ENCODE measurements around the gene SERPING1. TPM values are rescaled to one million over a fixed set of nuclear protein-coding genes. Genes with fewer than 3 reads are reported as not detected.

The SERPING1 gene
- total RNA-seq, 1 donor from 2014 or later, result 46.0 TPM

DNA sequence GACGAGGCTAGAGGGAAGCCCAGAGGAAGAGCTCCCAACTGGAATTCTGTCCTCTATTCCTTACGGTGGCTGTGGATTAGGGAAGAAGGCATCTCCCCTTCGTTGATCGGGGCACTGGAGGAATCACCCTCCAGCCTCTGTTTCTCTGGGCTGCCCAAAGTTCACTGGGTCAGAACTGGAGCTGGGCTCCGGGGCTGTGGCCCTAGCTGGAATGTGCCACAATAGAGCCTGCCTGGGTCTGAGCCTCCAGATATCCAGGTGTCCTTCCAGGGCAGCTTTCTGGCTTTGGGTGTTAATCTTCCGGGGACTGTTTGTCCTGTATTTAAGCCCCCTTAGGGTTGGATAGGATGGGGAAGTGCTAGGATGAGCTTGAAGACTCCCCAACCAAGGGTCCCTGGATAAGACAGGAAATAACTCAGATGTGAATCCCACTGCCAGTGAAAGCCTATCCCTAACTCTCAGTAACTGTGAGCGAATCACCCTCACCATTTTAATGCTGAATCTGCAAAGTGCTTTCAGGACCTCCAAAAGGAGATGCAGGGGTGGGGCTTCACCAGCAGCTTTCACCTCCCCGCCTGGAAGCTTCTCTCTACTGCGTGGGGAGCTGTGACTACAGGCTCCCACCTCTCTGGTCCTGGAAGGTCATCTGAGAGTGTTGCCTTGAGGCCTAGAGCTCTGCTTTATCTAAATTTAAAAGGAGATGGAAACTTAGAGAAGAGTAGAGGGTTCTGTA lies 42.7 kb downstream of the SERPING1 start:
- Histone ChIP-seq H3K27ac (peak overlapping the region; percentile 98), H3F3A (ENCODE audit: low read depth) (peaks cover 83% of the 10 kb centered on the region), H3K27me3 (no peaks in the 10 kb centered on the region), H3K4me3 (peak overlapping the region; percentile 98), H3K4me1 (peaks cover 57% of the 10 kb centered on the region), H3K79me2 (ENCODE audit: low read depth) (peaks cover 81% of the 10 kb centered on the region), H4K20me1 (ENCODE audit: low read depth) (peaks cover 57% of the 10 kb centered on the region), H2AFZ (replicated peaks) (no peak overlapping the region), H3K36me3 (no peaks in the 10 kb centered on the region), H3K4me2 (peak overlapping the region; percentile 90), H3K9me3 (ENCODE audit: low read depth) (no peaks in the 10 kb centered on the region), H3K9ac (peak overlapping the region; percentile 62)
- Mint-ChIP-seq H3K9me3 (no peaks in the 10 kb centered on the region), H3K4me1 (peaks cover 57% of the 10 kb centered on the region), H3K27me3 (ENCODE audit: insufficient read depth, low read depth) (peaks cover 9% of the 10 kb centered on the region), H3K36me3 (peaks cover 22% of the 10 kb centered on the region), H3K4me3 (peak overlapping the region; percentile 97), H3K27ac (peak overlapping the region; percentile 99)
- no peak for DNase-seq (ENCODE audit: low spot score)
- TF ChIP-seq EZH2 (IDR thresholded peaks at IDR 0.05) (no peak), EZH2phosphoT487 (IDR thresholded peaks at IDR 0.05) (no peak)
- TF ChIP-seq, protein P1, sequence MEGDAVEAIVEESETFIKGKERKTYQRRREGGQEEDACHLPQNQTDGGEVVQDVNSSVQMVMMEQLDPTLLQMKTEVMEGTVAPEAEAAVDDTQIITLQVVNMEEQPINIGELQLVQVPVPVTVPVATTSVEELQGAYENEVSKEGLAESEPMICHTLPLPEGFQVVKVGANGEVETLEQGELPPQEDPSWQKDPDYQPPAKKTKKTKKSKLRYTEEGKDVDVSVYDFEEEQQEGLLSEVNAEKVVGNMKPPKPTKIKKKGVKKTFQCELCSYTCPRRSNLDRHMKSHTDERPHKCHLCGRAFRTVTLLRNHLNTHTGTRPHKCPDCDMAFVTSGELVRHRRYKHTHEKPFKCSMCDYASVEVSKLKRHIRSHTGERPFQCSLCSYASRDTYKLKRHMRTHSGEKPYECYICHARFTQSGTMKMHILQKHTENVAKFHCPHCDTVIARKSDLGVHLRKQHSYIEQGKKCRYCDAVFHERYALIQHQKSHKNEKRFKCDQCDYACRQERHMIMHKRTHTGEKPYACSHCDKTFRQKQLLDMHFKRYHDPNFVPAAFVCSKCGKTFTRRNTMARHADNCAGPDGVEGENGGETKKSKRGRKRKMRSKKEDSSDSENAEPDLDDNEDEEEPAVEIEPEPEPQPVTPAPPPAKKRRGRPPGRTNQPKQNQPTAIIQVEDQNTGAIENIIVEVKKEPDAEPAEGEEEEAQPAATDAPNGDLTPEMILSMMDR (IDR thresholded peaks at IDR 0.05), result no peak

DNA sequence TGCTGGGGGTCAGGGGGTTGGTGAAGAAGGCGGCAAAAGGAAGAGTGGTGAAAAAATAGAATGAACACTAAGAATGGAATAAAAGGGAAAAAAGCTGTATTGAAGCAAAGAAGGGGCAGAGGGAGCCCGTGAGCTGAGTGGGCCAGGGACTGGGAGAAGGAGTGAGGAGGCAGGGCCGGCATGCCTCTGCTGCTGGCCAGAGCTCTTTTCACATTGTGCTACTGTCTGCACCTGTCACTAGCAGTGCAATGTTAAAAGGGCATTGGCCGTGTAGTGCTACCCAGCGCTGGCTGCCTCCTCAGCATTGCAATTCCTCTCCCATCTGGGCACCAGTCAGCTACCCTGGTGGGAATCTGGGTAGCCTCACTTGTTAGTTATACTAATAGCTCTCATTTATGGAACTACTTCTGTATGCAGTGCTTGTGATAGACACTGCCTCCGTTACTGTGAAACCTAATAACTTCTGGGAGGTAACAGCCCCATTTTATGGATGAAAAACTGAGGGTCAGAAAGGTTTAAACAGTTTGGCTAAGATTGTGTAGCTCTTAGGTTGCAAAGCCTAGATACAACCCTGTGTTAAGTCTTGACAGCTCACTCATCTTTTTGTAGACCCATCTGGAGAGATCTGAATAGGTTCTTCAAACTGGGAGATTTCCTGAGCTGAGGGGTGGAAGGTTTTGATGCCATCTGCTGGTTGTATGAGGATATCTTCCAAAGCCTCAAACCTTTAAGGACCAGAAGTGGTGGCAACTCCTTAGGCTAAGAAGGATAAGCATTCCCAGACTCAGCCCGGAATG lies 43.7 kb downstream of the SERPING1 start:
- Histone ChIP-seq H3K9me3 (ENCODE audit: low read depth) (no peaks in the 10 kb centered on the region), H3K79me2 (ENCODE audit: low read depth) (peaks cover 87% of the 10 kb centered on the region), H3K36me3 (no peaks in the 10 kb centered on the region), H3K4me3 (peak overlapping the region; percentile 98), H3K27me3 (no peaks in the 10 kb centered on the region), H3K4me2 (peak overlapping the region; percentile 90), H3F3A (ENCODE audit: low read depth) (peaks cover 93% of the 10 kb centered on the region), H3K9ac (peak overlapping the region; percentile 62), H4K20me1 (ENCODE audit: low read depth) (peaks cover 67% of the 10 kb centered on the region), H3K27ac (peak overlapping the region; percentile 98), H3K4me1 (peaks cover 67% of the 10 kb centered on the region), H2AFZ (replicated peaks) (no peak overlapping the region)
- Mint-ChIP-seq H3K27me3 (ENCODE audit: insufficient read depth, low read depth) (peaks cover 12% of the 10 kb centered on the region), H3K4me3 (peak overlapping the region; percentile 97), H3K9me3 (no peaks in the 10 kb centered on the region), H3K36me3 (peaks cover 22% of the 10 kb centered on the region), H3K4me1 (peaks cover 66% of the 10 kb centered on the region), H3K27ac (peak overlapping the region; percentile 99)
- TF ChIP-seq EZH2 (IDR thresholded peaks at IDR 0.05), result no peak
- TF ChIP-seq, protein P1 (IDR thresholded peaks at IDR 0.05), result peak; percentile 55
- peak; percentile 70 for DNase-seq (ENCODE audit: low spot score)

DNA sequence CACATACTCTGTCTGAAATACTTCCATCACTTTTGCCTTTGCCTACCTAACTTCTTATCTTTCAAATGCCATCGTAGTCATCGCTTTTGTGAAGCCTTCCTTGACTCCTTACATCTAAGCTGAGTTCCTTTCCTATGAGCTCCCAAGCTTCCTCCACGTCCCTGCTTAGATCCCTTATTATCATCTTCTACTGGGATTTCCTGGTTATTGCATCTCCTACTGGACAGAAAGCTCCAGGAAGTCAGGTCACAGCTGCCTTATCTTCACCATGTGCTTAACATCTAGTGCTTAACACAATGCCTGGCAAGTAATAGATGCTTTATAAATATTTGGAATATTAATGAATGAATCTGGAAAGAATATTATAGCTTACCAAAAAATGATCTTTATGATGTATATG lies 46.3 kb downstream of the SERPING1 start:
- DNase-seq (ENCODE audit: low spot score), result no peak
- Histone ChIP-seq H2AFZ (replicated peaks) (no peak overlapping the region), H3K9me3 (ENCODE audit: low read depth) (no peaks in the 10 kb centered on the region), H3K79me2 (ENCODE audit: low read depth) (peaks cover 68% of the 10 kb centered on the region), H3K9ac (no peak overlapping the region), H3K27ac (peak overlapping the region; percentile 41), H3K27me3 (no peaks in the 10 kb centered on the region), H3K4me1 (peaks cover 79% of the 10 kb centered on the region), H3K4me3 (no peak overlapping the region), H4K20me1 (ENCODE audit: low read depth) (peaks cover 93% of the 10 kb centered on the region), H3F3A (ENCODE audit: low read depth) (peaks cover 98% of the 10 kb centered on the region), H3K4me2 (peak overlapping the region; percentile 42), H3K36me3 (no peaks in the 10 kb centered on the region)
- Mint-ChIP-seq H3K4me1 (peaks cover 78% of the 10 kb centered on the region), H3K36me3 (peaks cover 25% of the 10 kb centered on the region), H3K4me3 (peak overlapping the region; percentile 50), H3K27me3 (ENCODE audit: insufficient read depth, low read depth) (peaks cover 20% of the 10 kb centered on the region), H3K9me3 (no peaks in the 10 kb centered on the region), H3K27ac (peak overlapping the region; percentile 8)
- TF ChIP-seq EZH2phosphoT487 (IDR thresholded peaks at IDR 0.05) (no peak), EZH2 (IDR thresholded peaks at IDR 0.05) (no peak)
- TF ChIP-seq, protein P1 (IDR thresholded peaks at IDR 0.05), result no peak
